Liver (tissue), 9 donors: ENCODE data around the gene RUSC2. TPM values are rescaled to one million over a fixed set of nuclear protein-coding genes. Genes with fewer than 3 reads are reported as not detected.
A peak's percentile ranks its signal among the peaks of the same experiment; 100 is the strongest.

Source experiments
- DNase-seq: peaks from one replicate; pipeline ENCODE4 v3.0.0-alpha.2; 2017; ENCODE audit warnings: low spot score
- H3K27ac ChIP-seq, 2 donors: one replicate each; pipeline ENCODE4 v1.7.0; 2013; ENCODE audit warnings: inconsistent platforms in 2 of 2, low read length in 2 of 2, control low read depth in 1 of 2, low read depth in 1 of 2, mild to moderate bottlenecking in 1 of 2
- H3K27me3 ChIP-seq, 4 donors: one replicate each; pipeline versions ENCODE4 v1.6.1 to v1.7.0; 2013; ENCODE audit warnings: low read length in 3 of 4, inconsistent platforms in 1 of 4, mild to moderate bottlenecking in 1 of 4, moderate library complexity in 1 of 4; ENCODE audit not compliant: control insufficient read depth in 4 of 4, insufficient read depth in 4 of 4
- H3K36me3 ChIP-seq, 4 donors: one replicate each; pipeline versions ENCODE4 v1.6.1 to v1.7.0; 2013; ENCODE audit warnings: low read length in 3 of 4, mild to moderate bottlenecking in 3 of 4, low read depth in 1 of 4, moderate library complexity in 1 of 4; ENCODE audit not compliant: control insufficient read depth in 4 of 4, insufficient read depth in 3 of 4
- H3K4me1 ChIP-seq, 4 donors: one replicate each; pipeline versions ENCODE4 v1.6.1 to v1.7.0; 2013; ENCODE audit warnings: low read length in 3 of 4, mild to moderate bottlenecking in 3 of 4, moderate library complexity in 1 of 4; ENCODE audit not compliant: control insufficient read depth in 4 of 4, insufficient read depth in 4 of 4
- H3K4me3 ChIP-seq, 3 donors: one replicate each; pipeline versions ENCODE4 v1.6.1 to v1.7.0; 2013; ENCODE audit warnings: low read length in 3 of 3, control low read depth in 1 of 3, low read depth in 1 of 3, mild to moderate bottlenecking in 1 of 3
- H3K9ac ChIP-seq, 2 donors: one replicate each; pipeline ENCODE4 v1.7.0; 2013; ENCODE audit warnings: low read length in 2 of 2, mild to moderate bottlenecking in 2 of 2, moderate library complexity in 2 of 2, control low read depth in 1 of 2, low read depth in 1 of 2
- H3K9me3 ChIP-seq, 4 donors: one replicate each; pipeline versions ENCODE4 v1.6.1 to v1.7.0; 2013; ENCODE audit warnings: low read length in 3 of 4; ENCODE audit not compliant: control insufficient read depth in 4 of 4
- CTCF ChIP-seq: fragments of 150-350 bp; IDR thresholded peaks from 2 replicates; pipeline ENCODE4 v1.5.1; 2017; ENCODE audit warnings: improper control_type of control experiment, low read depth, low read length; ENCODE audit not compliant: missing input control
- FOXA1 ChIP-seq: IDR thresholded peaks from 2 replicates; pipeline ENCODE4 v1.6.1; 2016; ENCODE audit warnings: antibody characterized with exemption
- GABPA ChIP-seq, 2 donors: IDR thresholded peaks in 1 of 2; conservative IDR thresholded peaks in 1 of 2; 2 replicates each; pipeline ENCODE4 v1.6.1; 2016; ENCODE audit warnings: antibody characterized with exemption in 2 of 2, mild to moderate bottlenecking in 1 of 2, moderate library complexity in 1 of 2
- HNF4A ChIP-seq, 2 donors: conservative IDR thresholded peaks; 2 replicates each; pipeline ENCODE4 v1.6.1; 2016; ENCODE audit warnings: antibody characterized with exemption in 2 of 2, mild to moderate bottlenecking in 2 of 2
- HNF4G ChIP-seq: IDR thresholded peaks from 2 replicates; pipeline ENCODE4 v1.6.1; 2016; ENCODE audit warnings: antibody characterized with exemption
- JUND ChIP-seq, 2 donors: IDR thresholded peaks; 2 replicates each; pipeline ENCODE4 v1.6.1; 2016; ENCODE audit warnings: antibody characterized with exemption in 2 of 2
- NR2F2 ChIP-seq: IDR thresholded peaks from 2 replicates; pipeline ENCODE4 v1.6.1; 2016; ENCODE audit warnings: antibody characterized with exemption
- RXRA ChIP-seq, 2 donors: IDR thresholded peaks; 2 replicates each; pipeline ENCODE4 v1.6.1; 2017 to 2018; ENCODE audit warnings: antibody characterized with exemption in 2 of 2, mild to moderate bottlenecking in 1 of 2
- SP1 ChIP-seq: IDR thresholded peaks from 2 replicates; pipeline ENCODE4 v1.6.1; 2018; ENCODE audit warnings: antibody characterized with exemption, mild to moderate bottlenecking
- WGBS: extraction: QIAGEN DNeasy Blood & Tissue Kit; methylation state at CpG from one replicate; pipeline ENCODE4 v1.1.7; 2013; 5-methylcytosine and 5-hydroxymethylcytosine counted together
- polyA plus RNA-seq, 2 donors: library from polyadenylated mRNA; stranded (reverse) in 1 of 2; unstranded in 1 of 2; fragments of 200-250 nt in 1 of 2; fragments of >200 nt in 1 of 2; fragmentation: Nextera tagmentation in 1 of 2; extraction: Ambion mirVana in 1 of 2; gene quantifications; one replicate each; pipeline versions ENCODE4 v1.2.1 to v1.2.3, GENCODE V29; 2013 to 2015
- total RNA-seq, 2 donors: library from RNA; depleted of rRNA; stranded (reverse); fragments of >200 nt; gene quantifications; one replicate each; pipeline ENCODE4 v1.2.3, GENCODE V29; 2014
- TF ChIP-seq, protein P1 (sequence below): IDR thresholded peaks from 2 replicates; pipeline ENCODE4 v1.6.1; 2016; ENCODE audit warnings: antibody characterized with exemption
- TF ChIP-seq, protein P2 (sequence below): IDR thresholded peaks from 2 replicates; pipeline ENCODE4 v1.6.1; 2016; ENCODE audit warnings: antibody characterized with exemption
- TF ChIP-seq, protein P3 (sequence below): IDR thresholded peaks from 2 replicates; pipeline ENCODE4 v1.6.1; 2016; ENCODE audit warnings: antibody characterized with exemption, mild to moderate bottlenecking
- donor health status: healthy.
- donor health status: healthy.
- donor health status: healthy.
- donor health status: healthy.
- donor health status: healthy.

The RUSC2 gene
- total and polyA plus RNA-seq, 4 donors: 2.1 to 6.3 (median 4.3) TPM

DNA sequence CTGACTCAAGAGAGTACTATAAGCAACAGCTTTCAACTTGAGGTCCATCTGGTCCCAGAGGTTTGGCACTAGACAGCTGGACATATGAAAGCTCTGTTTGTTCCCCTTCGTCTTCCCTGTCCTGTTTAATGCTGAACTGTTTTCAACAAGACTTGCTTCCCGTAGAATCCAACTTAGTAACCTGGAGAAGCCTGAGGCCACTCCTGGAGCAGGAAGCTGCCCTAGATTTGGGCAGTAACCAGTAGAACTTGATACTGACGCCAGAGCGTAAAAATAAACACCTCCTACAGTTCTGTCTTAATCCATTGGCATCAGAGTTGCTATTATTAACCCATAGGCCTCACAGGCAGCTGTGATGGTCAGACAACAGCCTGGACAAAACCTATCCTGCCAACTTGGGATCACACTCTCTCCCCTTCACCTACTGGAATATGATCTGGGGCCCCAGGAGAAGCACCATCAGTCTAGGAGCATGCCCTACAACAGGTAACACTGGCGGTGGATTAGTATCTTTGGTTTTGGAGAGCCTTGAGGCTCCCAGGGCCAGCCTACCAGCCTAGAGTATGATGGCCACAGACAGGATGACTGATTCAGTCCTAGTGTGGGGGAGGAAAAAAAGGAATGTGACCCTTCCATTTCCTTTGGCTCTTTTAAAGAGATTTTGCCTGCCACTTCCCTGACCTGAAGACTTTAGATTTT, 29.2 kb downstream of the RUSC2 start:
- H3K4me1 ChIP-seq: peaks cover 22 to 48% (median 41%) of the 10 kb centered on the region in 4 donors

GRCh38 chr9:35519692-35520363, 29.9 kb downstream of the RUSC2 start:
- TF ChIP-seq NR2F2 (no peak), CTCF (no peak), HNF4G (no peak)
- TF ChIP-seq, protein P1, sequence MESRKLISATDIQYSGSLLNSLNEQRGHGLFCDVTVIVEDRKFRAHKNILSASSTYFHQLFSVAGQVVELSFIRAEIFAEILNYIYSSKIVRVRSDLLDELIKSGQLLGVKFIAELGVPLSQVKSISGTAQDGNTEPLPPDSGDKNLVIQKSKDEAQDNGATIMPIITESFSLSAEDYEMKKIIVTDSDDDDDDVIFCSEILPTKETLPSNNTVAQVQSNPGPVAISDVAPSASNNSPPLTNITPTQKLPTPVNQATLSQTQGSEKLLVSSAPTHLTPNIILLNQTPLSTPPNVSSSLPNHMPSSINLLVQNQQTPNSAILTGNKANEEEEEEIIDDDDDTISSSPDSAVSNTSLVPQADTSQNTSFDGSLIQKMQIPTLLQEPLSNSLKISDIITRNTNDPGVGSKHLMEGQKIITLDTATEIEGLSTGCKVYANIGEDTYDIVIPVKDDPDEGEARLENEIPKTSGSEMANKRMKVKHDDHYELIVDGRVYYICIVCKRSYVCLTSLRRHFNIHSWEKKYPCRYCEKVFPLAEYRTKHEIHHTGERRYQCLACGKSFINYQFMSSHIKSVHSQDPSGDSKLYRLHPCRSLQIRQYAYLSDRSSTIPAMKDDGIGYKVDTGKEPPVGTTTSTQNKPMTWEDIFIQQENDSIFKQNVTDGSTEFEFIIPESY: no peak
- TF ChIP-seq, protein P2, sequence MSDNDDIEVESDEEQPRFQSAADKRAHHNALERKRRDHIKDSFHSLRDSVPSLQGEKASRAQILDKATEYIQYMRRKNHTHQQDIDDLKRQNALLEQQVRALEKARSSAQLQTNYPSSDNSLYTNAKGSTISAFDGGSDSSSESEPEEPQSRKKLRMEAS: no peak
- H3K36me3 ChIP-seq: no peaks in the 10 kb centered on the region
- no peak overlapping the region for H3K4me3 ChIP-seq
- no peaks in the 10 kb centered on the region for H3K9me3 ChIP-seq
- WGBS: 95% methylated on average over 1 of the region's 1 CpG
- DNase-seq: no peak
- H3K27ac ChIP-seq: peak overlapping the region in 1 of 2 donors; percentile 20
- H3K27me3 ChIP-seq: no peaks in the 10 kb centered on the region
- H3K9ac ChIP-seq: no peak overlapping the region
- peaks cover 22 to 48% (median 41%) of the 10 kb centered on the region in 4 donors for H3K4me1 ChIP-seq

More for the DNA sequence above, 29.2 kb downstream of the RUSC2 start:
- TF ChIP-seq FOXA1 (no peak), HNF4A (conservative IDR thresholded peaks at IDR 0.05) (no peak)
- TF ChIP-seq, protein P2: no peak
- H3K4me3 ChIP-seq: no peak overlapping the region
- no peak for DNase-seq
- H3K27me3 ChIP-seq: no peaks in the 10 kb centered on the region
- H3K27ac ChIP-seq: peak overlapping the region; percentile 12 to 38
- H3K36me3 ChIP-seq: no peaks in the 10 kb centered on the region
- H3K9ac ChIP-seq: no peak overlapping the region
- no peaks in the 10 kb centered on the region for H3K9me3 ChIP-seq
- 69% methylated on average over 5 of the region's 5 CpGs for WGBS

- TF ChIP-seq HNF4G: no peak
- no peak for TF ChIP-seq HNF4A (conservative IDR thresholded peaks at IDR 0.05)
- TF ChIP-seq CTCF: no peak
- no peak for TF ChIP-seq RXRA (IDR thresholded peaks at IDR 0.05)
- no peak for TF ChIP-seq SP1
- no peak for TF ChIP-seq GABPA (IDR thresholded peaks at IDR 0.05 in 1 of 2, conservative IDR thresholded peaks at IDR 0.05 in 1 of 2)
- TF ChIP-seq, protein P1: no peak
- no peak for TF ChIP-seq JUND (IDR thresholded peaks at IDR 0.05)
- TF ChIP-seq, protein P3, sequence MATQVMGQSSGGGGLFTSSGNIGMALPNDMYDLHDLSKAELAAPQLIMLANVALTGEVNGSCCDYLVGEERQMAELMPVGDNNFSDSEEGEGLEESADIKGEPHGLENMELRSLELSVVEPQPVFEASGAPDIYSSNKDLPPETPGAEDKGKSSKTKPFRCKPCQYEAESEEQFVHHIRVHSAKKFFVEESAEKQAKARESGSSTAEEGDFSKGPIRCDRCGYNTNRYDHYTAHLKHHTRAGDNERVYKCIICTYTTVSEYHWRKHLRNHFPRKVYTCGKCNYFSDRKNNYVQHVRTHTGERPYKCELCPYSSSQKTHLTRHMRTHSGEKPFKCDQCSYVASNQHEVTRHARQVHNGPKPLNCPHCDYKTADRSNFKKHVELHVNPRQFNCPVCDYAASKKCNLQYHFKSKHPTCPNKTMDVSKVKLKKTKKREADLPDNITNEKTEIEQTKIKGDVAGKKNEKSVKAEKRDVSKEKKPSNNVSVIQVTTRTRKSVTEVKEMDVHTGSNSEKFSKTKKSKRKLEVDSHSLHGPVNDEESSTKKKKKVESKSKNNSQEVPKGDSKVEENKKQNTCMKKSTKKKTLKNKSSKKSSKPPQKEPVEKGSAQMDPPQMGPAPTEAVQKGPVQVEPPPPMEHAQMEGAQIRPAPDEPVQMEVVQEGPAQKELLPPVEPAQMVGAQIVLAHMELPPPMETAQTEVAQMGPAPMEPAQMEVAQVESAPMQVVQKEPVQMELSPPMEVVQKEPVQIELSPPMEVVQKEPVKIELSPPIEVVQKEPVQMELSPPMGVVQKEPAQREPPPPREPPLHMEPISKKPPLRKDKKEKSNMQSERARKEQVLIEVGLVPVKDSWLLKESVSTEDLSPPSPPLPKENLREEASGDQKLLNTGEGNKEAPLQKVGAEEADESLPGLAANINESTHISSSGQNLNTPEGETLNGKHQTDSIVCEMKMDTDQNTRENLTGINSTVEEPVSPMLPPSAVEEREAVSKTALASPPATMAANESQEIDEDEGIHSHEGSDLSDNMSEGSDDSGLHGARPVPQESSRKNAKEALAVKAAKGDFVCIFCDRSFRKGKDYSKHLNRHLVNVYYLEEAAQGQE: no peak
- Histone ChIP-seq H3K4me3 (no peak overlapping the region), H3K9ac (no peak overlapping the region), H3K4me1 (peaks cover 22 to 48% (median 41%) of the 10 kb centered on the region in 4 donors), H3K36me3 (no peaks in the 10 kb centered on the region), H3K9me3 (no peaks in the 10 kb centered on the region), H3K27ac (peak overlapping the region in 1 of 2 donors; percentile 20), H3K27me3 (no peaks in the 10 kb centered on the region)
- DNase-seq: no peak
- WGBS: 80% methylated on average over 1 of the region's 1 CpG
Observed at GRCh38 chr9:35520364-35520710, 30.4 kb downstream of the RUSC2 start.
